H1 (cell line): ENCODE data around the gene NKX2-1. TPM values are rescaled to one million over a fixed set of nuclear protein-coding genes. Genes with fewer than 3 reads are reported as not detected.

Source experiments
- CHD7 ChIP-seq: fragments of 300-600 bp; sonication (generic); IDR thresholded peaks from 2 replicates; pipeline ENCODE4 v1.7.1; 2012; ENCODE audit warnings: low read length, moderate library complexity, mild to moderate bottlenecking, inconsistent platforms; ENCODE audit not compliant: insufficient replicate concordance
- HDAC2 ChIP-seq, 2 experiments: fragments of 300-600 bp in 1 of 2; sonication (generic) in 1 of 2; IDR thresholded peaks; 2 replicates each; pipeline ENCODE4 v1.6.1; 2011 to 2012; ENCODE audit warnings: low read depth in 2 of 2, low read length in 2 of 2, mild to moderate bottlenecking in 2 of 2, moderate library complexity in 2 of 2, borderline replicate concordance in 1 of 2, inconsistent platforms in 1 of 2
- HDAC6 ChIP-seq: IDR thresholded peaks from one replicate; pipeline ENCODE4 v1.7.1; 2012; ENCODE audit warnings: low read depth, mild to moderate bottlenecking, inconsistent platforms, low read length, moderate library complexity
- KDM1A ChIP-seq: fragments of 200-600, 300-600 bp; sonication (generic); IDR thresholded peaks from 2 replicates; pipeline ENCODE4 v1.7.1; 2016; ENCODE audit warnings: mild to moderate bottlenecking, low read length, borderline replicate concordance
- NANOG ChIP-seq: IDR thresholded peaks from 2 replicates; pipeline ENCODE4 v1.6.1; 2011; ENCODE audit warnings: low read length, low read depth, mild to moderate bottlenecking, inconsistent platforms; ENCODE audit not compliant: insufficient read depth, poor library complexity, severe bottlenecking
- TAF7 ChIP-seq: optimal IDR thresholded peaks from 2 replicates; pipeline ENCODE3; 2011; ENCODE audit warnings: low read depth, mild to moderate bottlenecking, inconsistent platforms, low read length, moderate library complexity, borderline replicate concordance
- polyA plus RNA-seq, 7 experiments: library from polyadenylated mRNA; depleted of rRNA in 3 of 7; stranded (reverse) in 5 of 7; unstranded in 2 of 7; fragments of >200 nt in 5 of 7; fragments of 200-250 nt in 2 of 7; gene quantifications; 1 replicate in 5 of 7; 2 replicates in 1 of 7; 4 replicates in 1 of 7; pipeline versions ENCODE4 v1.2.1 to v1.2.3, GENCODE V29; 2011 to 2013; ENCODE audit warnings: missing spikeins in 2 of 7, mixed read lengths in 2 of 7
- total RNA-seq: library from RNA; stranded (reverse); fragmentation: NEBNext Ultra II Directional; extraction: Animal tissue kit (Norgen Biotek cat#: 25700); gene quantifications from 2 replicates; pipeline ENCODE4 v1.2.1, GENCODE V29; 2021

NKX2-1 gene
- total and polyA plus RNA-seq, 2 of the 8 experiments (the other 6 are each of a cell fraction or from before 2014, with no cell fraction given), result not detected

GRCh38 chr14:36471431-36471830, 48.6 kb downstream of the NKX2-1 start (continued):
- TF ChIP-seq CHD7 (no peak), TAF7 (no peak), HDAC6 (no peak), KDM1A (no peak), NANOG (no peak), HDAC2 (IDR thresholded peaks at IDR 0.05; ENCODE audit: borderline replicate concordance in 1 of 2, low read depth in 2 of 2, low read length in 2 of 2) (no peak)
